GM21619 (cell line): Measurements from ENCODE around the gene SLC39A1.
A peak's percentile ranks its signal among the peaks of the same experiment; 100 is the strongest.
"Not testable (repeated sequence)": the region's sequence is repeated elsewhere in the genome, so short reads cannot be mapped to it uniquely, and the experiment has no call there.

Source experiments
- ATAC-seq: cut with Tn5 transposase; IDR thresholded peaks from one replicate; pipeline ENCODE4 v1.9.1; 2021; ENCODE audit not compliant: unreplicated experiment

SLC39A1 gene, protein sequence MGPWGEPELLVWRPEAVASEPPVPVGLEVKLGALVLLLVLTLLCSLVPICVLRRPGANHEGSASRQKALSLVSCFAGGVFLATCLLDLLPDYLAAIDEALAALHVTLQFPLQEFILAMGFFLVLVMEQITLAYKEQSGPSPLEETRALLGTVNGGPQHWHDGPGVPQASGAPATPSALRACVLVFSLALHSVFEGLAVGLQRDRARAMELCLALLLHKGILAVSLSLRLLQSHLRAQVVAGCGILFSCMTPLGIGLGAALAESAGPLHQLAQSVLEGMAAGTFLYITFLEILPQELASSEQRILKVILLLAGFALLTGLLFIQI

DNA sequence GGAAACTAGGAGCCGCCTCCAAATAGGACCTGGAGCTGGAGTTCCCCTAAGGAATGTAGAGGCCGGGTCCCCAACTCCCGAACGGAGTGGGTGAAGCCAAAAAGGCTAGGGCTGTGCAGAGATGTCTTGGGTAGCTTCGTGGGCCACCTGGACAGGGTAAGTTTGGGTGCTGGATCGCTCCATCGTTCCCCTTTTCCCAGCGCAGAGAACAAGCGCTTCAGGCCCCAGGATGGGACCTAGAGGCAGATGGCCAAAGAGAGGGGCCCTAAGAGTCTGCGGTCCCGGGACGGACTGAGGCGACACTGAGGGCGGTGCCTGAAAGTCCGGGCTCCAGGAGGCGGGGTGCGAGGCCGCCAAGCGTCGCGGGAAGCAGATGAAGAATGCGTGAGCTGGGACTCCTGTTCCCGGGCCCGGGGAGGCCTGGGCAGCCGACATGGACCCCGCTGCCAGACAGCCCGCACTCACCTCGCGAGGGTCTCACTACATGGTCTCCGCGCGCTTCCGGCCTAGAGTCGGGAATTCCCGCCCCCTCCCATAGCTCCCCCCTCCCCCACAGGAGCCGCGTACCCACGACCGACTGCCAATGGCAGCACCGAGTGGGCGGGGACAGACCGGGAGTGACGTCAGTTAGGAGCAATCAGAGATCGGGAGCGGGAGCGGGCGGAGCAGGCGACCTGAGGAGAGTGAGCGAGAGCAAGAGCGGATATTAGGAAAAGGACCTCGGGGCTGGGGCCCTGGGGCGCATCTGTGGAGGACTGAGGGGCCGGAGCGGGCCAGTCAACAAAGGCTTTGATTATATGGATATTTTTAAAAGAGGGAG, at the start of gene SLC39A1:
Gene SLC39A1, minus strand, starts transcription at position 508 of the 820 bp plus-strand sequence. CDS start 822 bp downstream, outside the sequence.
- ATAC-seq = peak; percentile 38

DNA sequence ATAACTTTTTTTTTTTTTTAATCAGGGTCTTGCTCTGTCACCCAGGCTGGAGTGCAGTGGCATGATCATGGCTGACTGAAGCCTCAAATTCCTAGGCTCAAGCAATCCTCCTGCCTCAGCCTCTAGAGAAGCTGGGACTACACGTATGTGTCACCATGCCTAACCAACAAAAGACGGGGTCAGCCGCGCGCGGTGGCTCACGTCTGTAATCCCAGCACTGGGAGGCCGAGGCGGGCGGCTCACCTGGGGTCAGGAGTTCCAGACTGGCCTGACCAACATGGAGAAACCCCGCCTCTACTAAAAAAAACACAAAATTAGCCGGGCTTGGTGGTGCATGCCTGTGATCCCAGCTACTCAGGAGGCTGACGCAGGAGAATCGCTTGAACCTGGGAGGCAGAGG, 49.2 kb upstream of the SLC39A1 start:
- not testable (repeated sequence) for ATAC-seq

DNA sequence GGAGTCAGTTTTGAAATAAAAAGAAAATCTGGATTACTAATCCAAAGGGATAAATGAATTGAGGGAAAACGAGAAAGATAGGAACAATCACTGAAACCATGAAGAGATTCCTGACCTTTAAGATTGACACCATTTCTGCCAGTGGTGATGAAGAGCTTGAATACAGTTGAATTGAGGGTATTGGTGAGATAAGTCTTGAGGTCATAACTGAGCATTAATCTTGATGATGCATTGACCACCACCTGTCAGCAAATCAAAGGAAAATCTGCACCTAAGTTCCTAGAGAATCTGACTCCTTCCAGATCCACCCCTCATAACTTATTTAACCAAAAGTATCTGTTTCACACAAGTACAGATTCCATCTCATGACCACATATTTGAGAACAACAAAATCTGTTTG, 48.8 kb upstream of the SLC39A1 start:
- ATAC-seq = no peak

DNA sequence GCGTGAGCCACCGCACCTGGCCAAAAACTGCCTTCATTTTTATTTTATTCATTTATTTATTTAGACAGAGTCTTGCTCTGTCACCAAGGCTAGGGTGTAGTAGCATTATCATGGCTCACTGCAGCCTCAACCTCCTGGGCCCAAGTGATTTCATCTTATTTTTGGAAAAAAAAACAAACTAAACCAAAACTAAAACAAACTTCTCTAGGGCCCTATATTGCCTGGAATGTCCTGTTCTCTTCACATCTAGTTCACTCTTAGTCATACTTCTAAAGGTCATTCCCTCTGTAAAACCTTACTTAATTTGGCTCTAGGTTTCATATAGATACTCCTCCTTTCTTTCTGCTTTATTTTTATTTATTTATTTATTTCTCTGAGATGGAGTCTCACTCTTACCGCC, 42.8 kb upstream of the SLC39A1 start:
- no peak for ATAC-seq

DNA sequence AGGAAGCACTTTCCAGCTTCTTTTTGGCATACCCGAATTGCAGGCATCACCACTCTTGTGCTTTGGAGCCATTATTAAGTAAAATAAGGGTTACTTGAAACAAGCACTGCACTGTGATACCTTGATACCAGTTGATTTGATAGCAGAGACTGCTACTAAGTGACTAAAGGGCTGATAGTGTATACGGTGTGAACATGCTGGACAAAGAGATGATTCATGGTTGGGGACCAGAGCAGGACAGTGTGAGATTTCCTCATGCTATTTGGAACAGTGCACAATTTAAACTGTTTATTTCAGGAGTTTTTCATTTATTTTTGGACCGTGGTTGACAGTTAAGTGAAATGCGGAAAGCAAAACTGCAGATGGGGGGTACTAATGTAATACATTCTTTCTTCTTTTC, 37.1 kb upstream of the SLC39A1 start:
- no peak for ATAC-seq

DNA sequence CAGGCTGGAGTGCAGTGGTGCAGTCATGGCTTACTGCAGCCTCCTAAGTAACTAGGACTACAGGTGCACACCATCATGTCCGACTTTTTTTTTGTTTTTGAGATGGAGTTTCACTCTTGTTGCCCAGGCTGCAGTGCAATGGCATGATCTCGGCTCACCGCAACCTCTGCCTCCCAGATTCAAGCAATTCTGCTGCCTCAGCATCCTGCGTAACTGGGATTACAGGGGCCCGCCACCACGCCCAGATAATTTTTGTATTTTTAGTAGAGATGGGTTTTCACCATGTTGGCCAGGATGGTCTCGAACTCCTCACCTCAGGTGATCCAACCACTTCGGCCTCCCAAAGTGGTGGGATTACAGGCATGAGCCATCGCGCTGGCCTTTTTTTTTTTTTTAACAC, 33.5 kb upstream of the SLC39A1 start:
- not testable (repeated sequence) for ATAC-seq

DNA sequence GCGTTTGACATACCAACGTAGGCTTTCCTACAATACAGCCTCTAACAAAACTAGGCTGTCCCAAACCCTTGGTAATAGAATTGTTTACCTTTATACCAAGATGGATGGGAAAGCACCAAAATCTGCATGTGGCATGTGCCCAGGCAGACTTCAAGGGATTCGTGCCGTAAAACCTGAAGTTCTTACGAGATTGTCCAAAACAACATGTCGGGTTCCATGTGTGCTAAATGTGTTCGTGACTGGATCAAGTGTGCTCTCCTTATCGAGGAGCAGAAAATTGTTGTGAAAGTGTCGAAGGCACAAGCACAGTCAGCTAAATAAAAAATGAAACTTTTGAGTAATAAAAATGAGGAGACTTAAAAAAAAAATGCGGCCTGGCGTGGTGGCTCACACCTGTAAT, 32.3 kb upstream of the SLC39A1 start:
- no peak for ATAC-seq

DNA sequence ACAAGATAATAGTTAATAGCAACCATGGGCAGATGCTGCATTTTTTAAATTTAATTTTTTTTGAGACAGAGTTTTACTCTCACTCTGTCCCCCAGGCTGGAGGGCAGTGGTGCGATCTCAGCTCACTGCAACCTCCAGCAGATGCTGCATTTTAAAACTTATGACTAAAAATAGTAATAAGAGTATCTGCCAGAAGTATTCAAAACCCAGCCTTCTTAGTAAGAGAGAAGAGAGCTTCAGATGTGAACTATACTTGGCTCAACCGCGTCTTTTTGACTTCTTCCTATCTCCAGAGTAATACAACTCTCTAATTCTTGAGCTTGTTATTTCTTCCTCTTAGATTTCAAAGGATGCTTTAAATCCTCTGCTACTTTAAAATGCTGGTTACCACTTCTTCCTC, 31.9 kb upstream of the SLC39A1 start:
- no peak for ATAC-seq

DNA sequence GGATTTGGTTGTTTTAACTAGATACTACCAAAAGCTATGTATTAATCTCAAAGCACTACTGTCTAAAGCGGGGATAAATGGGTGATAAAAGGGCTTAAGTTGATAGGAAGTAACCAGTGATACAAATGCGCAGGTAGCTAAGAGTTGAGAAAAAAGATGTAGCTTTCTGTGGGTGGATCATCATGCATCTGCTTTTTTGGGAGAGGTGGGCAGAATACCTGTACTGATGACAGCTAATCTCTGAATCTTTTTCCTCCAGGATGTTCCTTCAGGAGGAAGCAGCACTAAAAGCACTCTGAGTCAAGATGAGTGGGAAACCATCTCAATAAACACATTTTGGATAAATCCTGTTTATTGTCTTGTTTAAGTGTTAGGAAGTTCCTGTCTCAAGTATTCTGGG, 28.5 kb upstream of the SLC39A1 start:
- no peak for ATAC-seq

DNA sequence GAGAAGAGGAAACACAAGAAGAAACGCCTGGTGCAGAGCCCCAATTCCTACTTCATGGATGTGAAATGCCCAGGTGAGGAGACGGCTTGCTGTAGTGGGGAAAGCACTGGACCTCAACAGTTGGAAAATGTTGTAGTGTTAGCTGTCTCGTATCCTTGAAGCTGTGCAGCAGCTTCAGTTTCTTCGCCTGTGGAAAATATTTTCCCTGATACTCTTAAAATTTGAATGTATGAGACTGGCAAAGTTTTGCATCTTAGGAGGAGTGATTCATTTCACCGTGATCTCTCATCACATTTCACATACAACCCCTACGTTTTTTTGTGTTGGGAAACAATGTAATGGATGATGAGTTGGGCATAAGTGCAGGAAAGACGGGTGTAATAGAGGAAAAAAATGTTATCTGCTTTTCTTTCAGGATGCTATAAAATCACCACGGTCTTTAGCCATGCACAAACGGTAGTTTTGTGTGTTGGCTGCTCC, 27.9 kb upstream of the SLC39A1 start:
- no peak for ATAC-seq

DNA sequence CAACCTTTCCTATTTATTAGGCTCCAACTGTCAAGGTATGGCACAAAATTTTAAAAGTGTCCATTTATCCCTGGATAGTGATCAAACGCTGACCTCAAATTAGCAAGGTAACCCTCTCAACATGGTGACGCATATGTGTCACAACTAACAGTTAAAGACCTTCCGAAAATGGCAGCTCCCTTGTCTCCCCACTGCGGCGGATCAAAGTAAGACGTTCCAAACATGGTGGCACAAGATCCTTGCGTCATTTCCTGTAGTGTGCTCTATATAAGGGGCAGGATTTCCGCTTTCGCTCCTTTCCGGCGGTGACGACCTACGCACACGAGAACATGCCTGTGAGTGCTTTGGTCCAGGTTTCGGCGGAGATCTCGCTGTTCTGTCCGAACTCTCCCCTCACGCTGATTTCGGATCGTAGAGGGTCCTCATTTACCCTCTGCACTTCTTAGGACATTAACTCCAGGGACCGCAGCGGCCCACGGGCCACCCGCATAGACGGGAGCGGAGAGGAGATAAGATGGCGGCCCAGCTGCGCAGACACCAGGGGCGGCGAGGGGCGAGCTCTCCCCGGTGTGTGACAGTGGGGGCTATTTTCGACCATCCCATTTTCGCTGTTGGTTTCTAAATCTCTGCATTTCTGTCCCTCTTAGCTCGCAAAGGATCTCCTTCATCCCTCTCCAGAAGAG, 27.3 kb upstream of the SLC39A1 start, which contains the start of gene RPS27:
Gene RPS27, plus strand, starts transcription at position 295 of the 683 bp plus-strand sequence. Its CDS starts 35 bp downstream, at position 330.
- ATAC-seq = peak; percentile 63

DNA sequence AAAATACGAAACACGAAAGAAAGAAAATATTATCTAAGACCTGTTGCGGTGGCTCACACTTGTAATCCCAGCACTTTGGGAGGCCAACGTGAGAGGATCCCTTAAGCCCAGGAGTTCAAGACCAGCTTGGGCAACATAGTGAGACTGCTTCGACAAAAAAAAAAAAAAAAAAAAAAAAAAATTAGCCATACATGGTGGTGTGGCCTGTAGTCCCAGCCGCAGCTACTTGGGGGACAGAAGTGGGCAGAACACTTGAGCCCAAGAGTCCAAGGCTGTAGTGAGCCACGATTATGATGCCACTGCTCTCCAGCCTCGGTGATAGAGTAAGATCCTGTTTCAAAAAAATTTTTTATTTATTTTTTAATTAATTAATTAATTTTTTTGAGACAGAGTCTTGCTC, 24.3 kb upstream of the SLC39A1 start:
- no peak for ATAC-seq

DNA sequence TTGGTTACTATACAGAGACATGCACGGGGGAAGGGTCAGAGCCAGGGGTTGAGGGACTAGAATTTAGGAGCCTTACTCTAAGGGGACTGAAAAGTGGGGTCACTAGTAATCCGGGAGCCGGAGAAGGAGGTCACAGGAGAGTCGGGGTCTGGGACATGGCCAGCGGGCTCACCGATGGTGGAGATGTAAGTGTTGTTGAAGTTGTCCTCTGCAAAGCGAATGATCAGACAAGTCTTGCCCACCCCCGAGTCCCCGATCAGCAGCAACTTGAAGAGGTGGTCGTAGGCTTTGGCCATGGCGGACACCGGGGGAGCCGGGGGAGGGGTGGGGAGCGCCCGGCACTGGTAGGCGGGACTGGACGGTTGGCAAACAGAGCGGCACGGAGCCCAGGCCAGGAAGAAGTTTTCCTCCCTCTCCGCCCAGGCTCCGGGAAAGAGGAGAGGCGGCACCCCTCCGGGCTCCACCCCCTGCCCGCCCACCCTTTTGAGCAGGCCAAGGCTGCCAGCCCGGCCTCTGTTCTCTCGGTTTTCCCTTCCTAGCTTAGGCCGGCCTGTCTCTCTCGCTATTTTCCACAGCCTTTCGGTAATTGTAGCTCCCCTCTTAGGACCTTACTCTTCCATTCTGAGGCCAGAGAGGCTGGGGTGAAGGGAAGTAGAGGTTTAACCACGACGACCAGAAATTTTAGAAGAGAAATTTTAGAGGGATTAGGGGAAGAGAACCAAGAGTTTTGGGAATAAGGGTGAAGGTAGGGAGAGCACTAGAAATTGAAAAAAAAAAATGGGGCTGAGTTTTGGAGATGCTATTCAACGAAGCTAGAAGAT, 22.8 kb upstream of the SLC39A1 start, which contains the start of gene RAB13:
Gene RAB13, minus strand, starts transcription at position 399 of the 821 bp plus-strand sequence. Its CDS starts 103 bp downstream, at position 296.
- no peak for ATAC-seq

DNA sequence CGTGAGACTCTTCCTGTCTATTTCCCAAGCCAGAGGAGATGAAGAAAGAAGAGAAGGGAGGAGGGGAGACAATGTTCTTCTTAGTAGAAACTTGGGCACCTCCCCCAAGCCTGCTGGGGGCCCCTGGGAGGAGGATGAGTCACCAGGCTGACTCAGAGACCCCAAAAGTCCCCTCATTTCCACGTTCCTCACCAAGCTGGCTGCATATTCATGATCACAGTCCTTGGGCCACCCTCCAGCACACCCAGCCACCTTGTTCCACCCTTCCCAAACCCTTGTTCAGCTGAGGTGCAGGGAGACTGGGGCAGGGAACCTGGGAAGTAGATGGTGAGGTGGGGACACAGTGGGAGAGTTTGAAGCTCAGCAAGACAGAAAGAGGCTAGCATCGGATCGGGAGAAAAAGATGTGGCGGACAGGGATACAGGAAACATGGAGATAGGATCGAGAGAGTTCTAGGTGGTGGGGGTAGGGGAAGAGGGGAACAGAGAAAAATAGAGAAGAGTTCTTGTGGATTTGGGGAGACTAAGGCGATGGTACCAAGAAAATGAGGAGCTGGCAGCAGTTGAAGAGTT, 22.1 kb upstream of the SLC39A1 start:
- no peak for ATAC-seq

DNA sequence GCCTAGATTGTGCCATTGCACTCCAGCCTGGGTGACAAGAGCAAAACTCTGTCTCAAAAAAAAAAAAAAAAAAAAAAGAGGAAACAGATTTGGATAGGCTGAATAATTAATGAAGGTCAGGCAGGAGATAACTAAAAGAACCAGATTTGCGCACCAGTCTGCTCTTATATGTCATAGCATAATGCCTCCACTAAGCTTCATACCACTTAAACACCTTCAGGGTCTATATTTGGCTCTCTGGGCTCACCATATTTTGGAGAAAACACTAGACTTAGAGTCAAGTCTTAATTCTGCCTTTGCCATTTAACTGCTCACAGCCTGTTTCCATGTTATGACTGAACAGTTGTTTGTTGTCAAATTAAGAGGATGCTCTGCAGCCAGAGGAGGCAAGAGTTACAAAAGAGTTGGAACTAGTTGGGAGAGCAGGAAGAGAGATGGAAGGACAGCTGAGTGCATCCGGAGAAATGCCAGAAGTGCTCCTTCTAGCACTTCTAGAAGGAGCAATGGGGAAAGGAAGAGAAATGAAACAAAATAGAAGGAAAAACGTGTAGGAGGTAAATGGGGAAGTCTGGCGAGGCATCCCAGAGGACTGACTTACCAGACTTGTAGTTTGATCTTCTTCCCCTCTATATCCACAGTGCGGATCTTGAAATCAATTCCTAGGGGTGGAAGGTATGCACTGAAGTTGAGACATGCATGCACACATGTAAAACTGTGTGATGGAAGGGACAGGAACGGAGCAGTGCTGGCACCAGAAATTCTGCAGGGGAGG, 21.0 kb upstream of the SLC39A1 start:
- ATAC-seq = no peak

DNA sequence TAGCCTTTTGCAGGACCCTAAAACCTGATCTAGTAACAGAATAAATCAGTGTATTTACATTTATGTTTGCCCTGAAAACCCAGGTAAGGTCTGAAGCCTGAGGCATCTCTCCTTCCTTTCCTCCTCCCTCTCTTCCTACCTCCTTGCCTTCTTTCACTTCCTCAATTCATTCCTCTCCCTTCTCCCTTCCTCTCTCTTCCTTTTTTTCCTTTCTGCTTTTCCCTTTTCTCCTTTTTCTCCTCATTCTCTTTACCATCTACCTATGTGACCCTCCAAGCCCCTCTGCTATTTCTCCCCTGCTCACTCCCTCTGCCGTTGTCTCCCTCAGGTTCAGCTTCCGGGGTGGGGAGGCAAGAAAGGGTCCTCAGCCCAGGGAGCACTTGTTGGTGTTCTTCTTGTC, 18.4 kb upstream of the SLC39A1 start:
- not testable (repeated sequence) for ATAC-seq

DNA sequence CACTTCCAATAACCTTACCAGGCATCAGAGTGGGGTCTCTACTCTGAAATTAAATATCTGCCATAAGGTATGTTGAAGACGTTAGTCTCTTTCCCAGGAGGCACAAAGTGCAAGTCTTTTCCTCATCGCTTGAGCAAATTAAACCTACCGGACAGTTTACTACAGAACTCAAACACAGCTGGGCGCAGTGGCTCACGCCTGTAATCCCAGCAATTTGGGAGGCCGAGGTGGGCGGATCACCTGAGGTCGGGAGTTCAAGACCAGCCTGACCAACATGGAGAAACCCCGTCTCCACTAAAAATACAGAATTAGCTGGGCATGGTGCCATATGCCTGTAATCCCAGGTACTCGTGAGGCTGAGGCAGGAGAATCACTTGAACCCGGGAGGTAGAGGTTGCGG, 15.8 kb upstream of the SLC39A1 start:
- not testable (repeated sequence) for ATAC-seq

DNA sequence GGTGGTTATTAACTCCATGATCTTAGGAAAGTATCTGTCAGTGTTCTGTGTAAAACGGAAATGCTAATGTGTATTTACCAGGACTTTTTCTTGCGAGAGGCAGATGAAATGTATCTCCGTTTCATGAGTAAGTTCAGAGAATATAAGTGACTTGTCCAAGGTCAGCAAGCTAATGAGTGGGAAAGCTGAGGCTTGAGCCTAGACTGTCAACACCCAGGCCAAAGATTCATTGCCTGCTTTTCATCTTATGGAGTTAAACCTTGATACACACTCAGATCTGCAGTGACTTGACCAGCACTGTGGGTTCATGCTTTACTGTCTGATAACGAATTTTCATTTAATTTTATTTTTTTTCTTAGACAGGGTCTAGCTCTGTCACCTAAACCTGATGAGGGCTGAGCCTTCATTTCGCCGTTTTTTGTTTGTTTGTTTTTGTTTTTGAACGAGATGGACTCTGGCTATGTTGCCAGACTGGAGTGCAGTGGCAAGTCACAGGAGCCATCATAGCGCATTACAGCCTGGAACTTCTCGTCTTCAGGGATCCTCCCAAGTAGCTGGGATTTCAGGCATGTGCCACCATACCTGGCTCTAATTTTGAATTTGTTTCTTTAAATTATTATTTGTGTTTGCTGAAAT, 15.1 kb upstream of the SLC39A1 start:
- no peak for ATAC-seq
